HCT116 (cell line): ENCODE data around the gene DLEU7. TPM values are rescaled to one million over a fixed set of nuclear protein-coding genes. Genes with fewer than 3 reads are reported as not detected.

Source experiments
- ATAC-seq: fragments of 200-7000 bp; cut with Tn5 transposase; 2 replicates; pipeline ENCODE4 v1.9.1; 2020; ENCODE audit warnings: mild to moderate bottlenecking, moderate library complexity
- BruUV-seq: library from RNA; stranded (reverse); fragments of 400-500 nt; replicated peaks from 2 replicates; lab custom pipeline; 2021; lab: Mats Ljungman, UMichigan
- CTCF ChIA-PET: fragments of 300-600 bp; sonication (Branson Sonifier 250); formaldehyde crosslinking; loops from one replicate; lab custom pipeline; 2021; ENCODE audit warnings: antibody characterized with exemption; lab: Charles Lee
- POLR2A ChIA-PET: fragments of 300-600, 350-600 bp; sonication (Branson Sonifier 250); formaldehyde crosslinking; loops from one replicate; lab custom pipeline; 2021; ENCODE audit warnings: antibody characterized with exemption; lab: Charles Lee
- RAD21 ChIA-PET, 2 experiments: fragments of 300-600 bp; sonication (Branson Sonifier 250); formaldehyde crosslinking; loops; one replicate each; lab custom pipeline; 2023; ENCODE audit warnings: low total read pairs in 2 of 2; ENCODE audit not compliant: uncharacterized antibody in 2 of 2, unreplicated experiment in 2 of 2, low non-redundant PET in 1 of 2; lab: Charles Lee
- DNase-seq: peaks from one replicate; pipeline ENCODE4 v3.0.0-alpha.2; 2010; ENCODE audit warnings: low read depth, low spot score
- H2AFZ ChIP-seq: fragments of 200-600 bp; shearing (Covaris generic), sonication (generic); 2 replicates; pipeline ENCODE4 v1.6.1; 2017; ENCODE audit warnings: low read depth, mixed run types, mixed read lengths, antibody characterized with exemption, low read length; ENCODE audit not compliant: poor library complexity, severe bottlenecking
- H3K27ac ChIP-seq: 2 replicates; pipeline ENCODE4 v1.5.1; 2012; ENCODE audit warnings: low read depth, low read length
- H3K27me3 ChIP-seq: fragments of 200-600 bp; sonication (generic); 2 replicates; pipeline ENCODE4 v1.6.1; 2016; ENCODE audit warnings: mixed run types, low read length, mixed read lengths; ENCODE audit not compliant: insufficient read depth
- H3K36me3 ChIP-seq, 2 experiments: fragments of 200-500 bp in 1 of 2; fragments of 200-600 bp in 1 of 2; sonication (Bioruptor generic) in 1 of 2; sonication (generic) in 1 of 2; 2 replicates each; pipeline versions ENCODE4 v1.5.1 to v1.6.1; 2014 to 2016; ENCODE audit warnings: low read length in 2 of 2, inconsistent platforms in 1 of 2, mixed read lengths in 1 of 2, mixed run types in 1 of 2; ENCODE audit not compliant: insufficient read depth in 2 of 2, control insufficient read depth in 1 of 2
- H3K4me1 ChIP-seq, 2 experiments: fragments of 200-600 bp in 1 of 2; sonication (generic) in 1 of 2; 2 replicates each; pipeline versions ENCODE4 v1.5.1 to v1.6.1; 2012 to 2017; ENCODE audit warnings: low read length in 2 of 2, inconsistent platforms in 1 of 2, mild to moderate bottlenecking in 1 of 2, mixed read lengths in 1 of 2, mixed run types in 1 of 2, moderate library complexity in 1 of 2; ENCODE audit not compliant: insufficient read depth in 2 of 2, control insufficient read depth in 1 of 2
- H3K4me2 ChIP-seq: fragments of 200-600 bp; sonication (generic); 2 replicates; pipeline ENCODE4 v1.6.1; 2017; ENCODE audit warnings: mixed run types, low read length, mixed read lengths
- H3K4me3 ChIP-seq, 2 experiments: fragments of 200-600 bp in 1 of 2; sonication (generic) in 1 of 2; replicated peaks in 1 of 2; 2 replicates each; pipeline ENCODE4 v1.5.1; 2011 to 2016; ENCODE audit warnings: low read length in 2 of 2, control low read depth in 1 of 2, low read depth in 1 of 2, mild to moderate bottlenecking in 1 of 2, mixed read lengths in 1 of 2, mixed run types in 1 of 2
- H3K79me2 ChIP-seq: fragments of 200-600 bp; sonication (generic); 2 replicates; pipeline ENCODE4 v1.6.1; 2017; ENCODE audit warnings: mild to moderate bottlenecking, mixed run types, low read length, moderate library complexity, mixed read lengths; ENCODE audit not compliant: insufficient read depth
- H3K9ac ChIP-seq: fragments of 200-600 bp; sonication (generic); 2 replicates; pipeline ENCODE4 v1.6.1; 2016; ENCODE audit warnings: low read length, mixed read lengths
- H3K9me2 ChIP-seq: fragments of 200-600 bp; sonication (generic), shearing (Covaris generic); 2 replicates; pipeline ENCODE4 v1.6.1; 2017; ENCODE audit warnings: mixed run types, mild to moderate bottlenecking, moderate library complexity; ENCODE audit not compliant: insufficient read depth
- H3K9me3 ChIP-seq, 2 experiments: fragments of 200-500 bp in 1 of 2; fragments of 200-600 bp in 1 of 2; sonication (Bioruptor generic) in 1 of 2; sonication (generic) in 1 of 2; 2 replicates each; pipeline ENCODE4 v1.6.1; 2014 to 2017; ENCODE audit warnings: low read length in 2 of 2, mixed read lengths in 2 of 2, inconsistent platforms in 1 of 2, low read depth in 1 of 2, mild to moderate bottlenecking in 1 of 2, mixed run types in 1 of 2, moderate library complexity in 1 of 2; ENCODE audit not compliant: control insufficient read depth in 1 of 2, insufficient read depth in 1 of 2
- H4K20me1 ChIP-seq: fragments of 200-600 bp; sonication (generic), shearing (Covaris generic); 2 replicates; pipeline ENCODE4 v1.6.1; 2017; ENCODE audit warnings: mixed run types, mild to moderate bottlenecking, moderate library complexity; ENCODE audit not compliant: insufficient read depth
- CBX3 ChIP-seq: IDR thresholded peaks from 2 replicates; pipeline ENCODE4 v1.6.1; 2012; ENCODE audit warnings: low read depth
- CEBPB ChIP-seq: IDR thresholded peaks from 2 replicates; pipeline ENCODE4 v1.6.1; 2012; ENCODE audit warnings: low read depth
- EGR1 ChIP-seq: IDR thresholded peaks from 2 replicates; pipeline ENCODE4 v1.6.1; 2012; ENCODE audit warnings: low read depth
- ELF1 ChIP-seq: IDR thresholded peaks from 2 replicates; pipeline ENCODE4 v1.6.1; 2012; ENCODE audit warnings: low read depth, borderline replicate concordance
- EZH2 ChIP-seq: fragments of 200-600 bp; sonication (generic); IDR thresholded peaks from 2 replicates; pipeline ENCODE4 v1.6.1; 2017; ENCODE audit warnings: antibody characterized with exemption, mixed run types
- EZH2phosphoT487 ChIP-seq: fragments of 200-600 bp; IDR thresholded peaks from 2 replicates; pipeline ENCODE4 v1.6.1; 2018; ENCODE audit warnings: antibody characterized with exemption, borderline replicate concordance
- FOSL1 ChIP-seq: IDR thresholded peaks from 2 replicates; pipeline ENCODE4 v1.6.1; 2012; ENCODE audit warnings: low read depth
- JUND ChIP-seq: IDR thresholded peaks from 2 replicates; pipeline ENCODE4 v1.6.1; 2012
- POLR2A ChIP-seq: IDR thresholded peaks from 2 replicates; pipeline ENCODE4 v1.7.0; 2011; ENCODE audit warnings: borderline replicate concordance; ENCODE audit not compliant: insufficient read depth, insufficient read length; ENCODE audit errors: extremely low read depth
- POLR2AphosphoS5 ChIP-seq: IDR thresholded peaks from 2 replicates; pipeline ENCODE4 v1.6.1; 2011; ENCODE audit warnings: mild to moderate bottlenecking, low read depth, low read length, moderate library complexity
- SP1 ChIP-seq: IDR thresholded peaks from 2 replicates; pipeline ENCODE4 v1.6.1; 2012; ENCODE audit warnings: low read depth
- TCF7L2 ChIP-seq: IDR thresholded peaks from 2 replicates; pipeline ENCODE4 v1.7.0; 2011; ENCODE audit warnings: borderline replicate concordance, inconsistent platforms; ENCODE audit not compliant: insufficient read depth, insufficient read length; ENCODE audit errors: extremely low read depth
- YY1 ChIP-seq: IDR thresholded peaks from 2 replicates; pipeline ENCODE4 v1.6.1; 2011; ENCODE audit warnings: low read length, low read depth, moderate library complexity, mild to moderate bottlenecking; ENCODE audit not compliant: insufficient replicate concordance; ENCODE audit errors: extremely low read depth
- ZFX ChIP-seq: fragments of 450-650 bp; IDR thresholded peaks from 2 replicates; pipeline ENCODE4 v1.6.1; 2017
- ZNF274 ChIP-seq: fragments of 200-500 bp; sonication (Bioruptor generic); IDR thresholded peaks from 2 replicates; pipeline ENCODE4 v1.6.1; 2014; ENCODE audit warnings: mild to moderate bottlenecking, low read depth, low read length, inconsistent platforms
- intact Hi-C: fragments of 100-400 bp; cut with micrococcal nuclease; formaldehyde crosslinking; loops from 2 replicates; pipeline ENCODE4 v1.10.0; 2022
- total RNA-seq: library from RNA; stranded (reverse); gene quantifications from one replicate; pipeline ENCODE4 v1.2.1, GENCODE V29; 2021; ENCODE audit not compliant: unreplicated experiment
- TF ChIP-seq, protein P1 (sequence below): IDR thresholded peaks from 2 replicates; pipeline ENCODE4 v1.6.1; 2011; ENCODE audit warnings: mild to moderate bottlenecking, low read length, moderate library complexity; ENCODE audit not compliant: insufficient replicate concordance; ENCODE audit errors: extremely low read depth
- TF ChIP-seq, protein P2 (sequence below): IDR thresholded peaks from 2 replicates; pipeline ENCODE4 v1.6.1; 2012; ENCODE audit warnings: low read depth
- TF ChIP-seq, protein P3 (sequence below): IDR thresholded peaks from 2 replicates; pipeline ENCODE4 v1.6.1; 2012
- TF ChIP-seq, protein P4 (sequence below), 3 experiments: fragments of 200-600 bp in 1 of 3; sonication (generic) in 1 of 3; IDR thresholded peaks in 2 of 3; conservative IDR thresholded peaks in 1 of 3; 2 replicates each; pipeline ENCODE4 v1.5.1; 2012 to 2017; ENCODE audit warnings: low read depth in 2 of 3, low read length in 2 of 3, antibody characterized with exemption in 1 of 3, borderline replicate concordance in 1 of 3, control low read depth in 1 of 3, mild to moderate bottlenecking in 1 of 3, mixed read lengths in 1 of 3, mixed run types in 1 of 3, moderate library complexity in 1 of 3; ENCODE audit not compliant: insufficient read depth in 1 of 3
- TF ChIP-seq, protein P5 (sequence below): IDR thresholded peaks from 2 replicates; pipeline ENCODE4 v1.6.1; 2012

DLEU7 gene
- total RNA-seq, 1 experiment from 2014 or later = not detected

DNA sequence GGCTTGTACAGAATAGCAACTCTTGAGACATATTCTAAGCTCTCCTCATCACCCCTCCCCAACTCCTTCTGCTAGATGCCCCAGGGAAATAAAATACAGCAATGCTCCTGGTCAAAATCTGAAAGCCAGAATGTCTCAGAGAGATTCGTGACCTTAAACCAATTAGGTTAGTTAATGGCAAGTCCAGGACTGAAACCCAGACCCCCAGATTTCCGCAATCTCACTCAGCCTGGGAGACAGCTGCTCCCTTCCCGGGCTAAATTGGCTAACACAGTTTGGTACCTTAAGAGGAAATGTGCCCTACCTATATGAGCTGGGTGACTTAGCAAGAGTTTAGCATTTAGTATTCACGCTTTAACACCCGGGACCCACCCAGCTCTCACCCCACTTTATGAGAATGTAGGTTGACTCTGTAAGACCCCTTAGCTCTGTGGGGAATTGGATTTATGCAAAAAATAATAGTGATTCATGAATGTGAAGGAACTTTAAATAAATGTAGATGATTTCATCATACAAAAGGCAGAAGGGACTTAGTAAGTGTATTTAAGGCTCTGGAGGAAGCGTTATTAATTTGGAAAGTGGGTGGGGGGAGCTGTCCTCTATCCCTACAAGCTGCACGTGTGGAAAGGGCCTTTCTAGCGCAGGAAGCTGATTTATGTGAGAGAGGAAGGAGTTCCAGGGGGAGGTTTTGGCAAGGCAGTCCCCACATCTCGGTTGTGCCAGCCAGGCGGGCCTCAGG, 1.1 kb downstream of the DLEU7 start:
- no peak for DNase-seq
- no peak overlapping the region for H3K4me2 ChIP-seq
- RAD21 ChIA-PET = no interaction called here

More for the DNA sequence above, 1.1 kb downstream of the DLEU7 start:
- no peak overlapping the region for H3K4me3 ChIP-seq
- H3K27me3 ChIP-seq = no peaks in the 10 kb centered on the region
- intact Hi-C loops = no loop called here
- H3K36me3 ChIP-seq = no peaks in the 10 kb centered on the region
- H3K79me2 ChIP-seq = no peaks in the 10 kb centered on the region
- H4K20me1 ChIP-seq = no peaks in the 10 kb centered on the region
- H3K9me2 ChIP-seq = no peaks in the 10 kb centered on the region
- ATAC-seq = no peak
- H3K4me1 ChIP-seq = no peaks in the 10 kb centered on the region
- TF ChIP-seq ELF1 (no peak), EZH2phosphoT487 (no peak), SP1 (no peak), POLR2A (no peak), POLR2AphosphoS5 (no peak), ZNF274 (no peak), CEBPB (no peak), EZH2 (no peak), EGR1 (no peak), JUND (no peak), ZFX (no peak), FOSL1 (no peak), TCF7L2 (no peak), YY1 (no peak), CBX3 (no peak)
- TF ChIP-seq, protein P1, sequence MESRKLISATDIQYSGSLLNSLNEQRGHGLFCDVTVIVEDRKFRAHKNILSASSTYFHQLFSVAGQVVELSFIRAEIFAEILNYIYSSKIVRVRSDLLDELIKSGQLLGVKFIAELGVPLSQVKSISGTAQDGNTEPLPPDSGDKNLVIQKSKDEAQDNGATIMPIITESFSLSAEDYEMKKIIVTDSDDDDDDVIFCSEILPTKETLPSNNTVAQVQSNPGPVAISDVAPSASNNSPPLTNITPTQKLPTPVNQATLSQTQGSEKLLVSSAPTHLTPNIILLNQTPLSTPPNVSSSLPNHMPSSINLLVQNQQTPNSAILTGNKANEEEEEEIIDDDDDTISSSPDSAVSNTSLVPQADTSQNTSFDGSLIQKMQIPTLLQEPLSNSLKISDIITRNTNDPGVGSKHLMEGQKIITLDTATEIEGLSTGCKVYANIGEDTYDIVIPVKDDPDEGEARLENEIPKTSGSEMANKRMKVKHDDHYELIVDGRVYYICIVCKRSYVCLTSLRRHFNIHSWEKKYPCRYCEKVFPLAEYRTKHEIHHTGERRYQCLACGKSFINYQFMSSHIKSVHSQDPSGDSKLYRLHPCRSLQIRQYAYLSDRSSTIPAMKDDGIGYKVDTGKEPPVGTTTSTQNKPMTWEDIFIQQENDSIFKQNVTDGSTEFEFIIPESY = no peak
- TF ChIP-seq, protein P2, sequence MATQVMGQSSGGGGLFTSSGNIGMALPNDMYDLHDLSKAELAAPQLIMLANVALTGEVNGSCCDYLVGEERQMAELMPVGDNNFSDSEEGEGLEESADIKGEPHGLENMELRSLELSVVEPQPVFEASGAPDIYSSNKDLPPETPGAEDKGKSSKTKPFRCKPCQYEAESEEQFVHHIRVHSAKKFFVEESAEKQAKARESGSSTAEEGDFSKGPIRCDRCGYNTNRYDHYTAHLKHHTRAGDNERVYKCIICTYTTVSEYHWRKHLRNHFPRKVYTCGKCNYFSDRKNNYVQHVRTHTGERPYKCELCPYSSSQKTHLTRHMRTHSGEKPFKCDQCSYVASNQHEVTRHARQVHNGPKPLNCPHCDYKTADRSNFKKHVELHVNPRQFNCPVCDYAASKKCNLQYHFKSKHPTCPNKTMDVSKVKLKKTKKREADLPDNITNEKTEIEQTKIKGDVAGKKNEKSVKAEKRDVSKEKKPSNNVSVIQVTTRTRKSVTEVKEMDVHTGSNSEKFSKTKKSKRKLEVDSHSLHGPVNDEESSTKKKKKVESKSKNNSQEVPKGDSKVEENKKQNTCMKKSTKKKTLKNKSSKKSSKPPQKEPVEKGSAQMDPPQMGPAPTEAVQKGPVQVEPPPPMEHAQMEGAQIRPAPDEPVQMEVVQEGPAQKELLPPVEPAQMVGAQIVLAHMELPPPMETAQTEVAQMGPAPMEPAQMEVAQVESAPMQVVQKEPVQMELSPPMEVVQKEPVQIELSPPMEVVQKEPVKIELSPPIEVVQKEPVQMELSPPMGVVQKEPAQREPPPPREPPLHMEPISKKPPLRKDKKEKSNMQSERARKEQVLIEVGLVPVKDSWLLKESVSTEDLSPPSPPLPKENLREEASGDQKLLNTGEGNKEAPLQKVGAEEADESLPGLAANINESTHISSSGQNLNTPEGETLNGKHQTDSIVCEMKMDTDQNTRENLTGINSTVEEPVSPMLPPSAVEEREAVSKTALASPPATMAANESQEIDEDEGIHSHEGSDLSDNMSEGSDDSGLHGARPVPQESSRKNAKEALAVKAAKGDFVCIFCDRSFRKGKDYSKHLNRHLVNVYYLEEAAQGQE = no peak
- TF ChIP-seq, protein P3, sequence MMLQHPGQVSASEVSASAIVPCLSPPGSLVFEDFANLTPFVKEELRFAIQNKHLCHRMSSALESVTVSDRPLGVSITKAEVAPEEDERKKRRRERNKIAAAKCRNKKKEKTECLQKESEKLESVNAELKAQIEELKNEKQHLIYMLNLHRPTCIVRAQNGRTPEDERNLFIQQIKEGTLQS = no peak
- TF ChIP-seq, protein P4, sequence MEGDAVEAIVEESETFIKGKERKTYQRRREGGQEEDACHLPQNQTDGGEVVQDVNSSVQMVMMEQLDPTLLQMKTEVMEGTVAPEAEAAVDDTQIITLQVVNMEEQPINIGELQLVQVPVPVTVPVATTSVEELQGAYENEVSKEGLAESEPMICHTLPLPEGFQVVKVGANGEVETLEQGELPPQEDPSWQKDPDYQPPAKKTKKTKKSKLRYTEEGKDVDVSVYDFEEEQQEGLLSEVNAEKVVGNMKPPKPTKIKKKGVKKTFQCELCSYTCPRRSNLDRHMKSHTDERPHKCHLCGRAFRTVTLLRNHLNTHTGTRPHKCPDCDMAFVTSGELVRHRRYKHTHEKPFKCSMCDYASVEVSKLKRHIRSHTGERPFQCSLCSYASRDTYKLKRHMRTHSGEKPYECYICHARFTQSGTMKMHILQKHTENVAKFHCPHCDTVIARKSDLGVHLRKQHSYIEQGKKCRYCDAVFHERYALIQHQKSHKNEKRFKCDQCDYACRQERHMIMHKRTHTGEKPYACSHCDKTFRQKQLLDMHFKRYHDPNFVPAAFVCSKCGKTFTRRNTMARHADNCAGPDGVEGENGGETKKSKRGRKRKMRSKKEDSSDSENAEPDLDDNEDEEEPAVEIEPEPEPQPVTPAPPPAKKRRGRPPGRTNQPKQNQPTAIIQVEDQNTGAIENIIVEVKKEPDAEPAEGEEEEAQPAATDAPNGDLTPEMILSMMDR (IDR thresholded peaks at IDR 0.05 in 2 of 3, conservative IDR thresholded peaks at IDR 0.05 in 1 of 3; ENCODE audit: borderline replicate concordance in 1 of 3, insufficient read depth in 1 of 3, low read depth in 2 of 3, low read length in 2 of 3) = no peak
- TF ChIP-seq, protein P5, sequence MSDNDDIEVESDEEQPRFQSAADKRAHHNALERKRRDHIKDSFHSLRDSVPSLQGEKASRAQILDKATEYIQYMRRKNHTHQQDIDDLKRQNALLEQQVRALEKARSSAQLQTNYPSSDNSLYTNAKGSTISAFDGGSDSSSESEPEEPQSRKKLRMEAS = no peak
- no peaks in the 10 kb centered on the region for H3K9me3 ChIP-seq
- H2AFZ ChIP-seq = no peak overlapping the region
- ChIA-PET POLR2A (no interaction called here), CTCF (no interaction called here)
- no peak overlapping the region for H3K9ac ChIP-seq
- no peak overlapping the region for H3K27ac ChIP-seq
- no TSS peak for BruUV-seq
